OCI-LY3 (cell line): ENCODE results near the gene COX7A2.

Source experiments
- H2AFZ ChIP-seq: fragments of 200-600, 300-600 bp; shearing (Covaris generic); 2 replicates; pipeline ENCODE4 v1.6.0; 2014; ENCODE audit warnings: antibody characterized with exemption, low read depth, low read length
- H3K27ac ChIP-seq: fragments of 200-600, 300-600 bp; sonication (generic); 2 replicates; pipeline ENCODE4 v1.5.1; 2014; ENCODE audit warnings: mild to moderate bottlenecking, low read length, moderate library complexity, mixed read lengths
- H3K27me3 ChIP-seq: fragments of 200-600, 300-600 bp; sonication (generic); 2 replicates; pipeline ENCODE4 v1.6.1; 2014; ENCODE audit warnings: low read depth, low read length, mixed read lengths
- H3K36me3 ChIP-seq: fragments of 200-600, 300-600 bp; sonication (generic); replicated peaks from 2 replicates; pipeline ENCODE3; 2014; ENCODE audit warnings: low read depth, low read length, mixed read lengths
- H3K4me1 ChIP-seq: fragments of 300-600, 200-600 bp; sonication (generic); 2 replicates; pipeline ENCODE4 v1.6.1; 2014; ENCODE audit warnings: low read length, mixed read lengths
- H3K4me2 ChIP-seq: fragments of 200-600, 300-600 bp; sonication (generic); 2 replicates; pipeline ENCODE4 v1.6.1; 2014; ENCODE audit warnings: low read length, mixed read lengths
- H3K4me3 ChIP-seq: fragments of 300-600, 200-600 bp; sonication (generic); 2 replicates; pipeline ENCODE4 v1.5.1; 2014; ENCODE audit warnings: antibody characterized with exemption, mild to moderate bottlenecking, low read length, moderate library complexity
- H3K79me2 ChIP-seq: fragments of 300-600, 200-600 bp; shearing (Covaris generic); 2 replicates; pipeline ENCODE4 v1.6.1; 2014; ENCODE audit warnings: mild to moderate bottlenecking, low read length, mixed read lengths
- H3K9ac ChIP-seq: fragments of 300-600, 200-600 bp; shearing (Covaris generic); 2 replicates; pipeline ENCODE4 v1.6.0; 2014; ENCODE audit warnings: mild to moderate bottlenecking, low read length, moderate library complexity
- H3K9me3 ChIP-seq: fragments of 200-600, 300-600 bp; shearing (Covaris generic); 2 replicates; pipeline ENCODE4 v1.6.1; 2014; ENCODE audit warnings: low read length, mixed read lengths; ENCODE audit not compliant: insufficient read depth
- H4K20me1 ChIP-seq: fragments of 200-600, 300-600 bp; sonication (generic); 2 replicates; pipeline ENCODE4 v1.6.1; 2016; ENCODE audit warnings: low read length, mixed read lengths; ENCODE audit not compliant: insufficient read depth
- CTCF ChIP-seq: fragments of 200-600, 300-600 bp; sonication (generic); IDR thresholded peaks from 2 replicates; pipeline ENCODE4 v1.5.1; 2014; ENCODE audit warnings: antibody characterized with exemption, low read length, low read depth
- EZH2phosphoT487 ChIP-seq: fragments of 200-600 bp; shearing (Covaris generic); IDR thresholded peaks from 2 replicates; pipeline ENCODE4 v1.6.1; 2018; ENCODE audit warnings: antibody characterized with exemption, mixed run types, low read depth

The COX7A2 gene

GRCh38 chr6:75278474-75279077 lies 35.0 kb upstream of the COX7A2 start:
- Histone ChIP-seq H3K4me1 (peaks cover 20% of the 10 kb centered on the region), H3K4me3 (no peak overlapping the region), H2AFZ (no peak overlapping the region), H3K9ac (no peak overlapping the region), H3K9me3 (no peaks in the 10 kb centered on the region), H3K36me3 (peaks cover 16% of the 10 kb centered on the region), H3K79me2 (peaks cover 98% of the 10 kb centered on the region), H3K4me2 (no peak overlapping the region), H4K20me1 (peaks cover 46% of the 10 kb centered on the region), H3K27ac (no peak overlapping the region), H3K27me3 (no peaks in the 10 kb centered on the region)
- TF ChIP-seq CTCF (no peak), EZH2phosphoT487 (no peak)

GRCh38 chr6:75275067-75275466 lies 31.5 kb upstream of the COX7A2 start:
- Histone ChIP-seq H3K4me2 (no peak overlapping the region), H3K9me3 (peaks cover 5% of the 10 kb centered on the region; the same call in 1 of the 2 replicates), H3K36me3 (peaks cover 34% of the 10 kb centered on the region), H3K27ac (no peak overlapping the region), H3K27me3 (no peaks in the 10 kb centered on the region), H4K20me1 (peaks cover 34% of the 10 kb centered on the region), H2AFZ (no peak overlapping the region), H3K4me3 (no peak overlapping the region), H3K4me1 (no peaks in the 10 kb centered on the region; the same call in 1 of the 2 replicates), H3K79me2 (peaks cover 96% of the 10 kb centered on the region), H3K9ac (no peak overlapping the region)
- TF ChIP-seq CTCF: no peak
- no peak for TF ChIP-seq EZH2phosphoT487

GRCh38 chr6:75273009-75273408 lies 29.4 kb upstream of the COX7A2 start:
- Histone ChIP-seq H4K20me1 (peaks cover 36% of the 10 kb centered on the region), H3K9me3 (peaks cover 5% of the 10 kb centered on the region; the same call in 1 of the 2 replicates), H3K36me3 (peaks cover 34% of the 10 kb centered on the region), H3K27me3 (no peaks in the 10 kb centered on the region), H3K4me3 (no peak overlapping the region), H3K4me2 (no peak overlapping the region), H3K9ac (no peak overlapping the region), H2AFZ (no peak overlapping the region), H3K79me2 (peaks cover 91% of the 10 kb centered on the region), H3K4me1 (no peaks in the 10 kb centered on the region; the same call in 1 of the 2 replicates), H3K27ac (no peak overlapping the region)
- TF ChIP-seq EZH2phosphoT487: no peak

- peaks cover 34% of the 10 kb centered on the region for H3K36me3 ChIP-seq
- H3K4me1 ChIP-seq: no peaks in the 10 kb centered on the region; the same call in 1 of the 2 replicates
- H4K20me1 ChIP-seq: peaks cover 40% of the 10 kb centered on the region
- H3K27me3 ChIP-seq: no peaks in the 10 kb centered on the region
- TF ChIP-seq CTCF (no peak), EZH2phosphoT487 (no peak)
- H3K9me3 ChIP-seq: peaks cover 5% of the 10 kb centered on the region; the same call in 1 of the 2 replicates
- no peak overlapping the region for H3K4me2 ChIP-seq
- peaks cover 89% of the 10 kb centered on the region for H3K79me2 ChIP-seq
- no peak overlapping the region for H3K4me3 ChIP-seq
- no peak overlapping the region for H3K27ac ChIP-seq
- no peak overlapping the region for H2AFZ ChIP-seq
- H3K9ac ChIP-seq: no peak overlapping the region
Measured at GRCh38 chr6:75272145-75272840, 28.7 kb upstream of the COX7A2 start.
